Endothelial cell of umbilical vein (primary cell): ENCODE results near the gene TMOD1.

Experiments
- TF ChIP-seq, protein P1 (sequence below), 2 donors: IDR thresholded peaks; 1 replicate in 1 of 2; 2 replicates in 1 of 2; pipeline ENCODE4 v1.5.1; 2011; ENCODE audit warnings: low read length in 2 of 2, mild to moderate bottlenecking in 2 of 2, moderate library complexity in 2 of 2, control low read depth in 1 of 2, inconsistent platforms in 1 of 2, low read depth in 1 of 2; ENCODE audit not compliant: insufficient read depth in 1 of 2; ENCODE audit errors: extremely low read depth in 1 of 2
- TF ChIP-seq, protein P2 (sequence below): IDR thresholded peaks from 2 replicates; pipeline ENCODE4 v1.6.1; 2011; ENCODE audit not compliant: insufficient read depth, insufficient read length

DNA sequence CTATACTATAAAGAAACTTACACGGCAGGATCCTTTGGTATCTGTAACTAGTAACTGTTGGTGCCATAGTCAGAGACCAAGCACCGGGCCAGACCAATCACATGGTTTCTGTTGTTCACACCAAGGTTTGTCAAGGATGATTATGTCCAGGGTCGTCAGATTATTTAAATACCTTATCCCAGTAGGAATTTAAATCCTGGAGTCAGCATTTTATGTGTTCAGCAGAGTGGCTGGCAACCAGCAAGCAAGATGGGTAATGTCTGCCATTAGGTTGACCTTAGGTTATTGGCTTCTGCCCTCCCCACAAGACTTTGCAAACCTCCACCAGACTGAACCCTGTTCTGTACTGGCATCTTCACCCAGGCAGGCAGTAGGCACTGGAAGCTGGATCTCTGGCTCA lies 39.3 kb upstream of the TMOD1 start:
- TF ChIP-seq, protein P1, sequence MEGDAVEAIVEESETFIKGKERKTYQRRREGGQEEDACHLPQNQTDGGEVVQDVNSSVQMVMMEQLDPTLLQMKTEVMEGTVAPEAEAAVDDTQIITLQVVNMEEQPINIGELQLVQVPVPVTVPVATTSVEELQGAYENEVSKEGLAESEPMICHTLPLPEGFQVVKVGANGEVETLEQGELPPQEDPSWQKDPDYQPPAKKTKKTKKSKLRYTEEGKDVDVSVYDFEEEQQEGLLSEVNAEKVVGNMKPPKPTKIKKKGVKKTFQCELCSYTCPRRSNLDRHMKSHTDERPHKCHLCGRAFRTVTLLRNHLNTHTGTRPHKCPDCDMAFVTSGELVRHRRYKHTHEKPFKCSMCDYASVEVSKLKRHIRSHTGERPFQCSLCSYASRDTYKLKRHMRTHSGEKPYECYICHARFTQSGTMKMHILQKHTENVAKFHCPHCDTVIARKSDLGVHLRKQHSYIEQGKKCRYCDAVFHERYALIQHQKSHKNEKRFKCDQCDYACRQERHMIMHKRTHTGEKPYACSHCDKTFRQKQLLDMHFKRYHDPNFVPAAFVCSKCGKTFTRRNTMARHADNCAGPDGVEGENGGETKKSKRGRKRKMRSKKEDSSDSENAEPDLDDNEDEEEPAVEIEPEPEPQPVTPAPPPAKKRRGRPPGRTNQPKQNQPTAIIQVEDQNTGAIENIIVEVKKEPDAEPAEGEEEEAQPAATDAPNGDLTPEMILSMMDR (IDR thresholded peaks at IDR 0.05; ENCODE audit: extremely low read depth in 1 of 2, insufficient read depth in 1 of 2, low read depth in 1 of 2, low read length in 2 of 2): no peak
- TF ChIP-seq, protein P2, sequence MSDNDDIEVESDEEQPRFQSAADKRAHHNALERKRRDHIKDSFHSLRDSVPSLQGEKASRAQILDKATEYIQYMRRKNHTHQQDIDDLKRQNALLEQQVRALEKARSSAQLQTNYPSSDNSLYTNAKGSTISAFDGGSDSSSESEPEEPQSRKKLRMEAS: no peak
